Aorta (tissue), 5 donors: ENCODE measurements around the gene TRIOBP. TPM values are rescaled to one million over a fixed set of nuclear protein-coding genes. Genes with fewer than 3 reads are reported as not detected.
A peak's percentile ranks its signal among the peaks of the same experiment; 100 is the strongest.

Source experiments
- ATAC-seq: fragments of 200-7000 bp; cut with Tn5 transposase; one replicate; pipeline ENCODE4 v1.9.1; 2022; ENCODE audit warnings: moderate library complexity; ENCODE audit not compliant: low FRiP score
- DNase-seq, 2 donors: peaks; one replicate each; pipeline ENCODE4 v3.0.0-alpha.2; 2020
- H3K27ac ChIP-seq, 2 donors: one replicate each; pipeline ENCODE4 v1.5.1; 2013; ENCODE audit warnings: low read length in 2 of 2, mild to moderate bottlenecking in 2 of 2, moderate library complexity in 2 of 2, control low read depth in 1 of 2, inconsistent platforms in 1 of 2, low read depth in 1 of 2
- H3K27me3 ChIP-seq, 2 donors: one replicate each; pipeline ENCODE4 v1.6.1; 2013; ENCODE audit warnings: control low read depth in 1 of 2, low read length in 1 of 2, mild to moderate bottlenecking in 1 of 2, moderate library complexity in 1 of 2; ENCODE audit not compliant: insufficient read depth in 2 of 2, control insufficient read depth in 1 of 2
- H3K36me3 ChIP-seq, 2 donors: one replicate each; pipeline ENCODE4 v1.6.1; 2013; ENCODE audit warnings: control low read depth in 1 of 2, low read length in 1 of 2, mild to moderate bottlenecking in 1 of 2; ENCODE audit not compliant: insufficient read depth in 2 of 2, control insufficient read depth in 1 of 2
- H3K4me1 ChIP-seq, 2 donors: one replicate each; pipeline ENCODE4 v1.6.1; 2013; ENCODE audit warnings: low read length in 2 of 2, control low read depth in 1 of 2, mild to moderate bottlenecking in 1 of 2, moderate library complexity in 1 of 2; ENCODE audit not compliant: insufficient read depth in 2 of 2, control insufficient read depth in 1 of 2
- H3K4me3 ChIP-seq, 2 donors: one replicate each; pipeline ENCODE4 v1.5.1; 2013; ENCODE audit warnings: low read length in 2 of 2, control low read depth in 1 of 2, mild to moderate bottlenecking in 1 of 2
- H3K9me3 ChIP-seq: one replicate; pipeline ENCODE4 v1.6.1; 2013; ENCODE audit warnings: mild to moderate bottlenecking, low read length; ENCODE audit not compliant: control insufficient read depth
- WGBS, 2 donors: extraction: QIAGEN DNeasy Blood & Tissue Kit; methylation state at CpG; one replicate each; pipeline ENCODE4 v1.1.7; 2013; 5-methylcytosine and 5-hydroxymethylcytosine counted together
- intact Hi-C, 2 donors: fragments of 100-400 bp; cut with DNase I; formaldehyde crosslinking; loops; one replicate each; pipeline versions ENCODE4 v1.14.2 to v1.15.0; 2022
- polyA plus RNA-seq, 2 donors: library from polyadenylated mRNA; stranded (reverse); fragments of 200-250 nt; gene quantifications; one replicate each; pipeline ENCODE4 v1.2.3, GENCODE V29; 2013
- total RNA-seq, 2 donors: library from RNA; stranded (reverse); fragmentation: NEBNext Ultra II Directional; extraction: Animal tissue kit (Norgen Biotek cat#: 25700); gene quantifications; one replicate each; pipeline ENCODE4 v1.2.1, GENCODE V29; 2021
- donor health status: healthy with polysubstance abuse.
- donor health status: Bipolar disorder and iron deficiency.
- donor health status: DM: no; HTN: no; CAD: no.
- donor health status: DM: no; HTN: no; CAD: no.
- donor health status: DM: yes; HTN: yes; CAD: no.

The TRIOBP gene
- total and polyA plus RNA-seq, 4 donors = 26.9 to 113 (median 72.5) TPM

- WGBS, 2 donors = 52 to 55% methylated on average over 8 of the region's 8 CpGs
- Histone ChIP-seq H3K27me3 (no peaks in the 10 kb centered on the region), H3K9me3 (no peaks in the 10 kb centered on the region), H3K27ac (no peak overlapping the region), H3K4me3 (no peak overlapping the region), H3K36me3 (no peaks in the 10 kb centered on the region), H3K4me1 (no peaks in the 10 kb centered on the region)
- DNase-seq = no peak
- no peak for ATAC-seq
- intact Hi-C loops = loop anchor here in 1 of 2 donors (5.0 kb wide), 1 partner anchor 60 kb away; the partner anchor contains the start of gene NOL12
These were observed 50.9 kb downstream of the TRIOBP start for GRCh38 chr22:37747715-37748100.

- H3K27me3 ChIP-seq = no peaks in the 10 kb centered on the region
- no peak overlapping the region for H3K27ac ChIP-seq
These were observed 51.8 kb downstream of the TRIOBP start for GRCh38 chr22:37748659-37749058.

GRCh38 chr22:37749226-37749625, 52.4 kb downstream of the TRIOBP start:
- no peaks in the 10 kb centered on the region for H3K4me1 ChIP-seq
- no peak overlapping the region for H3K4me3 ChIP-seq
- ATAC-seq = no peak
- WGBS, 2 donors = 89 to 92% methylated on average over 12 of the region's 12 CpGs
- DNase-seq = no peak
- H3K27me3 ChIP-seq = no peaks in the 10 kb centered on the region
- intact Hi-C loops = loop anchor here in 1 of 2 donors (5.0 kb wide), 1 partner anchor 62 kb away; the partner anchor contains the start of gene NOL12
- no peak overlapping the region for H3K27ac ChIP-seq
- H3K36me3 ChIP-seq = no peaks in the 10 kb centered on the region
- H3K9me3 ChIP-seq = no peaks in the 10 kb centered on the region

More at GRCh38 chr22:37748659-37749058, 51.8 kb downstream of the TRIOBP start:
- Histone ChIP-seq H3K9me3 (no peaks in the 10 kb centered on the region), H3K36me3 (no peaks in the 10 kb centered on the region), H3K4me1 (no peaks in the 10 kb centered on the region), H3K4me3 (no peak overlapping the region)
- 76 to 79% methylated on average over 8 of the region's 8 CpGs for WGBS, 2 donors
- DNase-seq (no peak), ATAC-seq (no peak)
- intact Hi-C loops = loop anchor here in 1 of 2 donors (5.0 kb wide), 1 partner anchor 61 kb away; the partner anchor contains the start of gene NOL12

- Histone ChIP-seq H3K27me3 (no peaks in the 10 kb centered on the region), H3K4me1 (no peaks in the 10 kb centered on the region), H3K36me3 (no peaks in the 10 kb centered on the region), H3K4me3 (no peak overlapping the region), H3K9me3 (no peaks in the 10 kb centered on the region), H3K27ac (no peak overlapping the region)
- WGBS, 2 donors = 69 to 79% methylated on average over 16 of the region's 16 CpGs
- DNase-seq = peak in 1 of 2 donors; percentile 53
- no peak for ATAC-seq
- intact Hi-C loops = loop anchor here in 1 of 2 donors (5.0 kb wide), 1 partner anchor 63 kb away; the partner anchor contains the start of gene NOL12
These were observed 53.2 kb downstream of the TRIOBP start for GRCh38 chr22:37749831-37750595.

- H3K9me3 ChIP-seq = no peaks in the 10 kb centered on the region
- H3K4me1 ChIP-seq = no peaks in the 10 kb centered on the region
- H3K27me3 ChIP-seq = no peaks in the 10 kb centered on the region
- no peak overlapping the region for H3K27ac ChIP-seq
- no peak for DNase-seq
- no peak overlapping the region for H3K4me3 ChIP-seq
- WGBS, 2 donors = 78 to 81% methylated on average over 14 of the region's 14 CpGs
- H3K36me3 ChIP-seq = no peaks in the 10 kb centered on the region
- no peak for ATAC-seq
- intact Hi-C loops = no loop called here
These were observed 53.8 kb downstream of the TRIOBP start for GRCh38 chr22:37750596-37751162.

GRCh38 chr22:37751449-37752188, 54.8 kb downstream of the TRIOBP start:
- no peak overlapping the region for H3K4me3 ChIP-seq
- H3K4me1 ChIP-seq = no peaks in the 10 kb centered on the region
- H3K27ac ChIP-seq = peak overlapping the region in 1 of 2 donors; percentile 71
- WGBS, 2 donors = 27 to 28% methylated on average over 11 of the region's 11 CpGs
- intact Hi-C loops = no loop called here
- H3K36me3 ChIP-seq = no peaks in the 10 kb centered on the region
- no peaks in the 10 kb centered on the region for H3K27me3 ChIP-seq
- ATAC-seq (no peak), DNase-seq (no peak)
- H3K9me3 ChIP-seq = no peaks in the 10 kb centered on the region

- Histone ChIP-seq H3K4me1 (no peaks in the 10 kb centered on the region), H3K27me3 (no peaks in the 10 kb centered on the region), H3K4me3 (no peak overlapping the region), H3K27ac (peak overlapping the region in 1 of 2 donors; percentile 65), H3K36me3 (no peaks in the 10 kb centered on the region), H3K9me3 (no peaks in the 10 kb centered on the region)
- 8 to 10% methylated on average over 17 of the region's 17 CpGs for WGBS, 2 donors
- DNase-seq (peak; percentile 95 to 96), ATAC-seq (peak; percentile 84)
- intact Hi-C loops = no loop called here
These were observed 55.6 kb downstream of the TRIOBP start for GRCh38 chr22:37752189-37753087.

- ATAC-seq = no peak
- Histone ChIP-seq H3K4me1 (no peaks in the 10 kb centered on the region), H3K36me3 (peaks cover 0 to under 1% of the 10 kb centered on the region in 2 donors)
These were observed 56.9 kb downstream of the TRIOBP start for GRCh38 chr22:37753746-37754145.

More at GRCh38 chr22:37753746-37754145, 56.9 kb downstream of the TRIOBP start:
- no peak for DNase-seq
- intact Hi-C loops = no loop called here
- WGBS, 2 donors = 61 to 64% methylated on average over 10 of the region's 10 CpGs
- Histone ChIP-seq H3K4me3 (no peak overlapping the region), H3K27me3 (no peaks in the 10 kb centered on the region), H3K9me3 (no peaks in the 10 kb centered on the region), H3K27ac (no peak overlapping the region)
